ENCODE results near the gene ZNF678.
"Not testable (repeated sequence)": the region's sequence is repeated elsewhere in the genome, so short reads cannot be mapped to it uniquely, and the experiment has no call there.

The ZNF678 gene

DNA sequence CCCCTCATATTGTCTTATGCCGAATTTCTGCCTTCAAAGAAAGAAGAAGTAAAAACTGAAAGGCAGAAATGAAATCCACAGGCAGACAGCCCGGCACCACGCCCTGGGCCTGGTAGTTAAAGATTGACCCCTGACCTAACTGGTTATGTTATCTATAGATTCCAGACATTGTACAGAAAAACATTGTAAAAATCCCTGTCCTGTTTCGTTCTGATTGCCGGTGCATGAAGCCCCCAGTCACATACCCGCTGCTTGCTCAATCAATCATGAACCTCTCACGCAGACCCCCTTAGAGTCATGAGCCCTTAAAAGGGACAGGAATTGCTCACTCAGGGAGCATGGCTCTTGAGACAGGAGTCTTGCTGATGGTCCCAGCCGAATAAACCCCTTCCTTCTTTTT is 122.5 kb downstream of the ZNF678 start:
- Histone ChIP-seq H3K9me3 (ENCODE audit: severe bottlenecking) (no peaks in the 10 kb centered on the region), H3K36me3 (no peaks in the 10 kb centered on the region), H3K27ac (no peak overlapping the region), H3K27me3 (ENCODE audit: insufficient read depth, low read depth, severe bottlenecking) (no peaks in the 10 kb centered on the region), H3K4me3 (ENCODE audit: low read depth, low read length) (no peak overlapping the region)
- TF ChIP-seq, protein P1, sequence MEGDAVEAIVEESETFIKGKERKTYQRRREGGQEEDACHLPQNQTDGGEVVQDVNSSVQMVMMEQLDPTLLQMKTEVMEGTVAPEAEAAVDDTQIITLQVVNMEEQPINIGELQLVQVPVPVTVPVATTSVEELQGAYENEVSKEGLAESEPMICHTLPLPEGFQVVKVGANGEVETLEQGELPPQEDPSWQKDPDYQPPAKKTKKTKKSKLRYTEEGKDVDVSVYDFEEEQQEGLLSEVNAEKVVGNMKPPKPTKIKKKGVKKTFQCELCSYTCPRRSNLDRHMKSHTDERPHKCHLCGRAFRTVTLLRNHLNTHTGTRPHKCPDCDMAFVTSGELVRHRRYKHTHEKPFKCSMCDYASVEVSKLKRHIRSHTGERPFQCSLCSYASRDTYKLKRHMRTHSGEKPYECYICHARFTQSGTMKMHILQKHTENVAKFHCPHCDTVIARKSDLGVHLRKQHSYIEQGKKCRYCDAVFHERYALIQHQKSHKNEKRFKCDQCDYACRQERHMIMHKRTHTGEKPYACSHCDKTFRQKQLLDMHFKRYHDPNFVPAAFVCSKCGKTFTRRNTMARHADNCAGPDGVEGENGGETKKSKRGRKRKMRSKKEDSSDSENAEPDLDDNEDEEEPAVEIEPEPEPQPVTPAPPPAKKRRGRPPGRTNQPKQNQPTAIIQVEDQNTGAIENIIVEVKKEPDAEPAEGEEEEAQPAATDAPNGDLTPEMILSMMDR (IDR thresholded peaks at IDR 0.05; ENCODE audit: low read depth, low read length) = no peak
- DNase-seq = no peak

- H3K27ac ChIP-seq = no peak overlapping the region
- H3K9me3 ChIP-seq (ENCODE audit: severe bottlenecking) = no peaks in the 10 kb centered on the region
- H3K4me3 ChIP-seq (ENCODE audit: low read depth, low read length) = no peak overlapping the region
- no peak for DNase-seq
- TF ChIP-seq, protein P1 (IDR thresholded peaks at IDR 0.05; ENCODE audit: low read depth, low read length) = no peak
- H3K27me3 ChIP-seq (ENCODE audit: insufficient read depth, low read depth, severe bottlenecking) = no peaks in the 10 kb centered on the region
- H3K36me3 ChIP-seq = no peaks in the 10 kb centered on the region
These were observed 134.0 kb downstream of the ZNF678 start for GRCh38 chr1:227697321-227697864.

GRCh38 chr1:227701631-227702030 is 138.3 kb downstream of the ZNF678 start:
- H3K9me3 ChIP-seq (ENCODE audit: severe bottlenecking); DNase-seq; H3K36me3 ChIP-seq; H3K27ac ChIP-seq; H3K27me3 ChIP-seq (ENCODE audit: insufficient read depth, low read depth, severe bottlenecking); H3K4me3 ChIP-seq (ENCODE audit: low read depth, low read length): not testable (repeated sequence)

GRCh38 chr1:227707846-227708245 is 144.5 kb downstream of the ZNF678 start:
- DNase-seq = no peak
- no peak overlapping the region for H3K4me3 ChIP-seq (ENCODE audit: low read depth, low read length)

GRCh38 chr1:227709451-227709850 is 146.1 kb downstream of the ZNF678 start:
- Histone ChIP-seq H3K27me3 (ENCODE audit: insufficient read depth, low read depth, severe bottlenecking) (no peaks in the 10 kb centered on the region), H3K4me3 (ENCODE audit: low read depth, low read length) (no peak overlapping the region), H3K36me3 (no peaks in the 10 kb centered on the region), H3K27ac (no peak overlapping the region), H3K9me3 (ENCODE audit: severe bottlenecking) (no peaks in the 10 kb centered on the region)
- TF ChIP-seq, protein P1 (IDR thresholded peaks at IDR 0.05; ENCODE audit: low read depth, low read length) = no peak
- no peak for DNase-seq

More at GRCh38 chr1:227707846-227708245, 144.5 kb downstream of the ZNF678 start:
- Histone ChIP-seq H3K27me3 (ENCODE audit: insufficient read depth, low read depth, severe bottlenecking) (no peaks in the 10 kb centered on the region), H3K36me3 (no peaks in the 10 kb centered on the region), H3K9me3 (ENCODE audit: severe bottlenecking) (no peaks in the 10 kb centered on the region), H3K27ac (no peak overlapping the region)
- TF ChIP-seq, protein P1 (IDR thresholded peaks at IDR 0.05; ENCODE audit: low read depth, low read length) = no peak

GRCh38 chr1:227710474-227710873 is 147.1 kb downstream of the ZNF678 start:
- not testable (repeated sequence) for H3K27ac ChIP-seq; H3K27me3 ChIP-seq (ENCODE audit: insufficient read depth, low read depth, severe bottlenecking); DNase-seq; H3K36me3 ChIP-seq; H3K4me3 ChIP-seq (ENCODE audit: low read depth, low read length); H3K9me3 ChIP-seq (ENCODE audit: severe bottlenecking)

- DNase-seq = no peak
- Histone ChIP-seq H3K27me3 (ENCODE audit: insufficient read depth, low read depth, severe bottlenecking) (no peaks in the 10 kb centered on the region), H3K4me3 (ENCODE audit: low read depth, low read length) (no peak overlapping the region), H3K9me3 (ENCODE audit: severe bottlenecking) (no peaks in the 10 kb centered on the region), H3K36me3 (no peaks in the 10 kb centered on the region), H3K27ac (no peak overlapping the region)
- TF ChIP-seq, protein P1 (IDR thresholded peaks at IDR 0.05; ENCODE audit: low read depth, low read length) = no peak
These were observed 149.3 kb downstream of the ZNF678 start for GRCh38 chr1:227712648-227713047.

Data from WERI-Rb-1 (cell line).